Endothelial cell of umbilical vein (primary cell): ENCODE results near the gene ERVW-1. TPM values are rescaled to one million over a fixed set of nuclear protein-coding genes. Genes with fewer than 3 reads are reported as not detected.

Source experiments
- BruUV-seq: library from RNA; stranded (reverse); fragments of 400-500 nt; replicated peaks from 2 replicates; lab custom pipeline; 2021; lab: Mats Ljungman, UMichigan
- CTCF ChIA-PET: fragments of 300-600, 350-600 bp; sonication (Branson Sonifier 250); formaldehyde crosslinking; loops from one replicate; lab custom pipeline; 2021; ENCODE audit warnings: antibody characterized with exemption, inconsistent platforms; lab: Charles Lee
- POLR2A ChIA-PET: fragments of 300-600, 350-600 bp; sonication (Branson Sonifier 250); formaldehyde crosslinking; loops from one replicate; lab custom pipeline; 2021; ENCODE audit warnings: antibody characterized with exemption, inconsistent platforms; lab: Charles Lee
- DNase-seq: peaks from one replicate; pipeline ENCODE4 v3.0.0-alpha.2; 2011; ENCODE audit warnings: low read depth, low spot score
- FAIRE-seq: peaks from 2 replicates; lab custom pipeline; 2011; peaks lifted over from hg19 to GRCh38; lab: Jason Lieb, UNC
- H2AFZ ChIP-seq: 2 replicates; pipeline ENCODE4 v1.6.0; 2012; ENCODE audit warnings: low read depth, low read length, control low read depth, inconsistent platforms
- H3K27ac ChIP-seq: 2 replicates; pipeline ENCODE4 v1.5.1; 2011; ENCODE audit warnings: low read depth, mild to moderate bottlenecking, control low read depth, low read length, moderate library complexity; ENCODE audit not compliant: insufficient read depth
- H3K27me3 ChIP-seq, 2 experiments: 2 replicates each; pipeline versions ENCODE4 v1.6.0 to v1.6.1; 2011; ENCODE audit warnings: low read length in 2 of 2, mixed read lengths in 1 of 2; ENCODE audit not compliant: control insufficient read depth in 2 of 2, insufficient read depth in 2 of 2
- H3K36me3 ChIP-seq, 2 experiments: 2 replicates in 1 of 2; 3 replicates in 1 of 2; pipeline ENCODE4 v1.5.1; 2011; ENCODE audit warnings: low read length in 2 of 2, mild to moderate bottlenecking in 1 of 2, moderate library complexity in 1 of 2; ENCODE audit not compliant: control insufficient read depth in 2 of 2, insufficient read depth in 2 of 2; ENCODE audit errors: extremely low read depth in 1 of 2
- H3K4me1 ChIP-seq: 3 replicates; pipeline ENCODE4 v1.5.1; 2011; ENCODE audit warnings: mild to moderate bottlenecking, low read length; ENCODE audit not compliant: control insufficient read depth, insufficient read depth; ENCODE audit errors: extremely low read depth
- H3K4me2 ChIP-seq: 2 replicates; pipeline ENCODE4 v1.6.1; 2011; ENCODE audit warnings: low read length, control low read depth, mixed read lengths; ENCODE audit not compliant: insufficient read depth
- H3K4me3 ChIP-seq, 3 experiments: fragments of 200-600 bp in 1 of 3; sonication (generic), shearing (Covaris generic) in 1 of 3; replicated peaks in 1 of 3; 2 replicates each; pipeline ENCODE4 v1.5.1; 2011 to 2016; ENCODE audit warnings: control low read depth in 3 of 3, low read length in 3 of 3, mild to moderate bottlenecking in 2 of 3, inconsistent platforms in 1 of 3, low read depth in 1 of 3, moderate library complexity in 1 of 3; ENCODE audit not compliant: insufficient read depth in 1 of 3
- H3K79me2 ChIP-seq: 2 replicates; pipeline ENCODE4 v1.6.0; 2012; ENCODE audit warnings: low read length, inconsistent platforms; ENCODE audit not compliant: control insufficient read depth, insufficient read depth
- H3K9ac ChIP-seq: replicated peaks from 2 replicates; pipeline ENCODE3; 2011; ENCODE audit warnings: low read length, control low read depth; ENCODE audit not compliant: insufficient read depth; ENCODE audit errors: extremely low read depth
- H3K9me1 ChIP-seq: replicated peaks from 3 replicates; pipeline ENCODE4 v1.6.0; 2011; ENCODE audit warnings: mild to moderate bottlenecking, low read length; ENCODE audit not compliant: control insufficient read depth, insufficient read depth; ENCODE audit errors: extremely low read depth
- H3K9me3 ChIP-seq: replicated peaks from 2 replicates; pipeline ENCODE4 v1.5.1; 2012; ENCODE audit warnings: low read length, inconsistent platforms; ENCODE audit not compliant: control insufficient read depth, insufficient read depth
- H4K20me1 ChIP-seq: replicated peaks from 2 replicates; pipeline ENCODE3; 2011; ENCODE audit warnings: mild to moderate bottlenecking, low read length; ENCODE audit not compliant: control insufficient read depth, insufficient read depth; ENCODE audit errors: extremely low read depth
- EZH2 ChIP-seq: IDR thresholded peaks from 2 replicates; pipeline ENCODE4 v1.6.1; 2012; ENCODE audit warnings: borderline replicate concordance, low read depth, mild to moderate bottlenecking, moderate library complexity, low read length, inconsistent platforms; ENCODE audit not compliant: severe bottlenecking
- FOS ChIP-seq: IDR thresholded peaks from 2 replicates; pipeline ENCODE4 v1.6.1; 2011; ENCODE audit warnings: mild to moderate bottlenecking, low read length, moderate library complexity, borderline replicate concordance; ENCODE audit not compliant: insufficient read depth
- GATA2 ChIP-seq: IDR thresholded peaks from 2 replicates; pipeline ENCODE4 v1.7.0; 2011; ENCODE audit warnings: low read depth, mild to moderate bottlenecking, moderate library complexity, mixed read lengths, low read length; ENCODE audit not compliant: insufficient read length, insufficient read depth
- JUN ChIP-seq: IDR thresholded peaks from 2 replicates; pipeline ENCODE4 v1.6.1; 2011; ENCODE audit warnings: borderline replicate concordance, low read depth; ENCODE audit not compliant: insufficient read length, insufficient read depth
- MYC ChIP-seq: IDR thresholded peaks from one replicate; pipeline ENCODE4 v1.6.1; 2011; ENCODE audit warnings: mild to moderate bottlenecking, low read depth, low read length
- POLR2A ChIP-seq: IDR thresholded peaks from 2 replicates; pipeline ENCODE4 v1.6.1; 2012; ENCODE audit warnings: low read depth, mild to moderate bottlenecking, control low read depth, low read length
- POLR2AphosphoS5 ChIP-seq: IDR thresholded peaks from 2 replicates; pipeline ENCODE4 v1.6.1; 2012; ENCODE audit warnings: low read depth, mild to moderate bottlenecking, control low read depth, low read length, moderate library complexity; ENCODE audit not compliant: insufficient read depth
- dilution Hi-C: fragments of 300-500 bp; cut with MboI; formaldehyde crosslinking; loops from one replicate; pipeline ENCODE4 v1.15.0; 2019; ENCODE audit warnings: low sequenced_read_pairs; ENCODE audit not compliant: extremely low pct_ligation_motif_present
- intact Hi-C: fragments of 100-400 bp; cut with micrococcal nuclease; formaldehyde crosslinking; loops from one replicate; pipeline ENCODE4 v1.10.0; 2022
- polyA plus RNA-seq, 4 experiments: library from polyadenylated mRNA; depleted of rRNA in 3 of 4; stranded (reverse) in 3 of 4; unstranded in 1 of 4; fragments of >200 nt; gene quantifications; 2 replicates each; pipeline versions ENCODE4 v1.2.1 to v1.2.3, GENCODE V29; 2011 to 2012; ENCODE audit warnings: missing spikeins in 1 of 4
- total RNA-seq: library from RNA; stranded (reverse); gene quantifications from 2 replicates; pipeline ENCODE4 v1.2.3, GENCODE V29; 2021
- TF ChIP-seq, protein P1 (sequence below): IDR thresholded peaks from 2 replicates; pipeline ENCODE4 v1.6.1; 2011; ENCODE audit not compliant: insufficient read depth, insufficient read length
- TF ChIP-seq, protein P2 (sequence below), 2 donors: IDR thresholded peaks; 1 replicate in 1 of 2; 2 replicates in 1 of 2; pipeline ENCODE4 v1.5.1; 2011; ENCODE audit warnings: low read length in 2 of 2, mild to moderate bottlenecking in 2 of 2, moderate library complexity in 2 of 2, control low read depth in 1 of 2, inconsistent platforms in 1 of 2, low read depth in 1 of 2; ENCODE audit not compliant: insufficient read depth in 1 of 2; ENCODE audit errors: extremely low read depth in 1 of 2

The ERVW-1 gene
- total and polyA plus RNA-seq, 2 donors (not counting 3 experiments of a cell fraction or from before 2014, with no cell fraction given) = not detected

DNA sequence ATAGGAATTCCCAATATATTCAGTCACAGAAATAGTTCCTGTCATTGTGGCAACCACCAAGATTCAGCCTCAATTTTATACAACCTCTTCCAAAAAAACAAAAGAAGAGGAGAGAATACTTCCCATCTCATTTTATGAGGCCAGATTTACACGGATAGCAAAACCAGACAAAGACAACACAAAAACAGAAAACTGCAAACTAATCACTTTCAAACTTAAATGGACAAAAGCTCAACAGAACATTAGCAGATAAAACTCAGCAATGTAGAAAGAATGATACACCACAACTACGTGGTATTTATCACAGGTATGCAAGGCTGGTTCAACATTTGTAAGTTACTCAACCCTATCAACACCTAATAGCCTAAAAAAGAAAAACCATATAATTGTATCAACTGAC lies 28.6 kb upstream of the ERVW-1 start:
- TF ChIP-seq EZH2 (no peak), FOS (no peak), GATA2 (no peak), JUN (no peak), POLR2A (no peak), MYC (no peak), POLR2AphosphoS5 (no peak)
- TF ChIP-seq, protein P1, sequence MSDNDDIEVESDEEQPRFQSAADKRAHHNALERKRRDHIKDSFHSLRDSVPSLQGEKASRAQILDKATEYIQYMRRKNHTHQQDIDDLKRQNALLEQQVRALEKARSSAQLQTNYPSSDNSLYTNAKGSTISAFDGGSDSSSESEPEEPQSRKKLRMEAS = no peak
- TF ChIP-seq, protein P2, sequence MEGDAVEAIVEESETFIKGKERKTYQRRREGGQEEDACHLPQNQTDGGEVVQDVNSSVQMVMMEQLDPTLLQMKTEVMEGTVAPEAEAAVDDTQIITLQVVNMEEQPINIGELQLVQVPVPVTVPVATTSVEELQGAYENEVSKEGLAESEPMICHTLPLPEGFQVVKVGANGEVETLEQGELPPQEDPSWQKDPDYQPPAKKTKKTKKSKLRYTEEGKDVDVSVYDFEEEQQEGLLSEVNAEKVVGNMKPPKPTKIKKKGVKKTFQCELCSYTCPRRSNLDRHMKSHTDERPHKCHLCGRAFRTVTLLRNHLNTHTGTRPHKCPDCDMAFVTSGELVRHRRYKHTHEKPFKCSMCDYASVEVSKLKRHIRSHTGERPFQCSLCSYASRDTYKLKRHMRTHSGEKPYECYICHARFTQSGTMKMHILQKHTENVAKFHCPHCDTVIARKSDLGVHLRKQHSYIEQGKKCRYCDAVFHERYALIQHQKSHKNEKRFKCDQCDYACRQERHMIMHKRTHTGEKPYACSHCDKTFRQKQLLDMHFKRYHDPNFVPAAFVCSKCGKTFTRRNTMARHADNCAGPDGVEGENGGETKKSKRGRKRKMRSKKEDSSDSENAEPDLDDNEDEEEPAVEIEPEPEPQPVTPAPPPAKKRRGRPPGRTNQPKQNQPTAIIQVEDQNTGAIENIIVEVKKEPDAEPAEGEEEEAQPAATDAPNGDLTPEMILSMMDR (IDR thresholded peaks at IDR 0.05; ENCODE audit: extremely low read depth in 1 of 2, insufficient read depth in 1 of 2, low read depth in 1 of 2, low read length in 2 of 2) = no peak
- no peaks in the 10 kb centered on the region for H3K27me3 ChIP-seq
- no peaks in the 10 kb centered on the region for H3K9me3 ChIP-seq
- POLR2A ChIA-PET = no interaction called here
- no TSS peak for BruUV-seq
- no peak overlapping the region for H3K27ac ChIP-seq
- H3K4me1 ChIP-seq = no peaks in the 10 kb centered on the region
- H3K4me2 ChIP-seq = no peak overlapping the region
- no peaks in the 10 kb centered on the region for H4K20me1 ChIP-seq
- H3K79me2 ChIP-seq = no peaks in the 10 kb centered on the region
- H3K4me3 ChIP-seq = no peak overlapping the region
- intact Hi-C loops (no loop called here), dilution Hi-C loops (no loop called here)
- no peak for FAIRE-seq
- H3K9me1 ChIP-seq = no peaks in the 10 kb centered on the region
- peaks cover 0 to under 1% of the 10 kb centered on the region in 2 experiments for H3K36me3 ChIP-seq
- no peak overlapping the region for H2AFZ ChIP-seq
- DNase-seq = no peak
- CTCF ChIA-PET = interaction anchor here (0.6 to 1.1 kb wide), 3 partner anchors 8 to 17 kb away, joined by 3 to 4 read pairs (median 3); no protein-coding TSS in a partner anchor
- H3K9ac ChIP-seq = no peak overlapping the region
